Panc1 (cell line): ENCODE results near the gene ELFN1. TPM values are rescaled to one million over a fixed set of nuclear protein-coding genes. Genes with fewer than 3 reads are reported as not detected.

Source experiments
- ATAC-seq: fragments of 200-7000 bp; cut with Tn5 transposase; 2 replicates; pipeline ENCODE4 v1.9.1; 2020; ENCODE audit warnings: mild to moderate bottlenecking, moderate library complexity
- BruUV-seq: library from RNA; stranded (reverse); fragments of 400-500 nt; replicated peaks from 2 replicates; lab custom pipeline; 2021; lab: Mats Ljungman, UMichigan
- CTCF ChIA-PET: fragments of 300-600 bp; sonication (Branson Sonifier 250); formaldehyde crosslinking; loops from one replicate; lab custom pipeline; 2022; ENCODE audit warnings: antibody characterized with exemption; lab: Charles Lee
- POLR2A ChIA-PET: fragments of 300-600 bp; sonication (Branson Sonifier 250); formaldehyde crosslinking; loops from one replicate; lab custom pipeline; 2022; ENCODE audit warnings: antibody characterized with exemption; lab: Charles Lee
- DNase-seq: peaks from one replicate; pipeline ENCODE4 v3.0.0-alpha.2; 2010; ENCODE audit warnings: low read depth, low spot score
- H3K27ac ChIP-seq: 2 replicates; pipeline ENCODE4 v1.5.1; 2011; ENCODE audit warnings: mild to moderate bottlenecking, low read length, inconsistent platforms
- H3K27me3 ChIP-seq: fragments of 200-500 bp; sonication (Bioruptor generic); 2 replicates; pipeline ENCODE4 v1.6.0; 2014; ENCODE audit warnings: low read length, inconsistent platforms; ENCODE audit not compliant: control insufficient read depth, insufficient read depth
- H3K36me3 ChIP-seq: fragments of 200-500 bp; sonication (Bioruptor generic); 2 replicates; pipeline ENCODE4 v1.5.1; 2014; ENCODE audit warnings: inconsistent platforms, mild to moderate bottlenecking, low read length, moderate library complexity; ENCODE audit not compliant: control insufficient read depth, insufficient read depth
- H3K4me1 ChIP-seq: 2 replicates; pipeline ENCODE4 v1.5.1; 2011; ENCODE audit warnings: inconsistent platforms, mild to moderate bottlenecking, low read length, moderate library complexity; ENCODE audit not compliant: control insufficient read depth, insufficient read depth
- H3K4me3 ChIP-seq, 2 experiments: 2 replicates each; pipeline ENCODE4 v1.5.1; 2011 to 2012; ENCODE audit warnings: low read depth in 2 of 2, low read length in 2 of 2, mild to moderate bottlenecking in 2 of 2, inconsistent platforms in 1 of 2, moderate library complexity in 1 of 2
- H3K9me3 ChIP-seq: fragments of 200-500 bp; sonication (Bioruptor generic); 2 replicates; pipeline ENCODE4 v1.5.1; 2014; ENCODE audit warnings: low read depth, mild to moderate bottlenecking, inconsistent platforms, low read length, moderate library complexity; ENCODE audit not compliant: control insufficient read depth, insufficient read depth
- CTCF ChIP-seq: fragments of 450-650 bp; IDR thresholded peaks from 2 replicates; pipeline ENCODE4 v1.5.1; 2017; ENCODE audit warnings: mild to moderate bottlenecking
- POLR2AphosphoS5 ChIP-seq: IDR thresholded peaks from 2 replicates; pipeline ENCODE4 v1.6.1; 2012; ENCODE audit warnings: mild to moderate bottlenecking, low read depth, low read length, moderate library complexity
- SIN3A ChIP-seq: IDR thresholded peaks from 2 replicates; pipeline ENCODE4 v1.6.1; 2012; ENCODE audit warnings: low read depth, mild to moderate bottlenecking, low read length, moderate library complexity, borderline replicate concordance; ENCODE audit not compliant: insufficient read depth
- TCF7L2 ChIP-seq: IDR thresholded peaks from 2 replicates; pipeline ENCODE4 v1.6.1; 2011; ENCODE audit warnings: mild to moderate bottlenecking, low read depth, low read length, inconsistent platforms
- in situ Hi-C: cut with HindIII; loops from 2 replicates; pipeline ENCODE4 v1.10.0; 2016; ENCODE audit warnings: low sequenced_read_pairs, low pct_unique_long_range_greater_than_20kb
- intact Hi-C: fragments of 100-400 bp; cut with micrococcal nuclease; formaldehyde crosslinking; loops from one replicate; pipeline ENCODE4 v1.10.0; 2022; ENCODE audit not compliant: unreplicated experiment
- total RNA-seq: library from RNA; stranded (reverse); gene quantifications from one replicate; pipeline ENCODE4 v1.2.1, GENCODE V29; 2021; ENCODE audit not compliant: unreplicated experiment
- TF ChIP-seq, protein P1 (sequence below), 2 experiments: IDR thresholded peaks; 2 replicates each; pipeline ENCODE4 v1.6.1; 2011 to 2012; ENCODE audit warnings: low read depth in 2 of 2, control low read depth in 1 of 2, low read length in 1 of 2, mild to moderate bottlenecking in 1 of 2, moderate library complexity in 1 of 2; ENCODE audit not compliant: insufficient read depth in 1 of 2

The ELFN1 gene
- total RNA-seq, 1 experiment from 2014 or later = 39.0 TPM

- TF ChIP-seq POLR2AphosphoS5 = no peak
- no peak for TF ChIP-seq SIN3A
- TF ChIP-seq TCF7L2 = no peak
- no peaks in the 10 kb centered on the region for H3K9me3 ChIP-seq
- CTCF ChIA-PET = no interaction called here
- in situ Hi-C loops (no loop called here), intact Hi-C loops (no loop called here)
- BruUV-seq = no TSS peak
- H3K4me1 ChIP-seq = no peaks in the 10 kb centered on the region
- POLR2A ChIA-PET = no interaction called here
- ATAC-seq (no peak), DNase-seq (no peak)
- H3K4me3 ChIP-seq = no peak overlapping the region
- H3K27me3 ChIP-seq = no peaks in the 10 kb centered on the region
- H3K27ac ChIP-seq = no peak overlapping the region
- no peaks in the 10 kb centered on the region for H3K36me3 ChIP-seq
Measured at GRCh38 chr7:1653500-1653899, 16.6 kb upstream of the ELFN1 start.

DNA sequence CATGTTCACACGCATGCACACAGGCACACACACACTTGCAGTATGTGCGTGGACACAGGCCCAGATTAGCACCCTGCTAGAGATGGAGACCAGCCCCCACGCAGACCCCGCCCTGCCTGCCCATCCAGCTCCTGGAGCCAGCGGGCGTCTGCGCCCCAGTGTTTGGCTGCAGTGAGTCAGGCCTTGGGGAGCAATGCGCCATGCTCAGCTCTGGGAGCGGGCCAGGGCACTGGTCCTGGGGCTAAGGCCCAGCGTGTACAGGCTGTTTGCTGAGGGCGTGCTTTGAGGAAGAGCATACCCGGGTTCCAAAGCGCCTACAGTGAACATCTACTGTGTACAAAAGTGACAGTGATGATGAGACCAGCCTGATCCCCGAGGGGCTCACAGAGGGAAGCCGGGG lies 16.0 kb upstream of the ELFN1 start:
- Histone ChIP-seq H3K27me3 (no peaks in the 10 kb centered on the region), H3K4me1 (no peaks in the 10 kb centered on the region), H3K36me3 (no peaks in the 10 kb centered on the region), H3K9me3 (no peaks in the 10 kb centered on the region), H3K4me3 (no peak overlapping the region), H3K27ac (no peak overlapping the region)
- in situ Hi-C loops = no loop called here
- no peak for TF ChIP-seq TCF7L2
- no peak for TF ChIP-seq SIN3A
- TF ChIP-seq POLR2AphosphoS5 = no peak
- TF ChIP-seq CTCF = no peak
- TF ChIP-seq, protein P1, sequence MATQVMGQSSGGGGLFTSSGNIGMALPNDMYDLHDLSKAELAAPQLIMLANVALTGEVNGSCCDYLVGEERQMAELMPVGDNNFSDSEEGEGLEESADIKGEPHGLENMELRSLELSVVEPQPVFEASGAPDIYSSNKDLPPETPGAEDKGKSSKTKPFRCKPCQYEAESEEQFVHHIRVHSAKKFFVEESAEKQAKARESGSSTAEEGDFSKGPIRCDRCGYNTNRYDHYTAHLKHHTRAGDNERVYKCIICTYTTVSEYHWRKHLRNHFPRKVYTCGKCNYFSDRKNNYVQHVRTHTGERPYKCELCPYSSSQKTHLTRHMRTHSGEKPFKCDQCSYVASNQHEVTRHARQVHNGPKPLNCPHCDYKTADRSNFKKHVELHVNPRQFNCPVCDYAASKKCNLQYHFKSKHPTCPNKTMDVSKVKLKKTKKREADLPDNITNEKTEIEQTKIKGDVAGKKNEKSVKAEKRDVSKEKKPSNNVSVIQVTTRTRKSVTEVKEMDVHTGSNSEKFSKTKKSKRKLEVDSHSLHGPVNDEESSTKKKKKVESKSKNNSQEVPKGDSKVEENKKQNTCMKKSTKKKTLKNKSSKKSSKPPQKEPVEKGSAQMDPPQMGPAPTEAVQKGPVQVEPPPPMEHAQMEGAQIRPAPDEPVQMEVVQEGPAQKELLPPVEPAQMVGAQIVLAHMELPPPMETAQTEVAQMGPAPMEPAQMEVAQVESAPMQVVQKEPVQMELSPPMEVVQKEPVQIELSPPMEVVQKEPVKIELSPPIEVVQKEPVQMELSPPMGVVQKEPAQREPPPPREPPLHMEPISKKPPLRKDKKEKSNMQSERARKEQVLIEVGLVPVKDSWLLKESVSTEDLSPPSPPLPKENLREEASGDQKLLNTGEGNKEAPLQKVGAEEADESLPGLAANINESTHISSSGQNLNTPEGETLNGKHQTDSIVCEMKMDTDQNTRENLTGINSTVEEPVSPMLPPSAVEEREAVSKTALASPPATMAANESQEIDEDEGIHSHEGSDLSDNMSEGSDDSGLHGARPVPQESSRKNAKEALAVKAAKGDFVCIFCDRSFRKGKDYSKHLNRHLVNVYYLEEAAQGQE (IDR thresholded peaks at IDR 0.05; ENCODE audit: insufficient read depth in 1 of 2, low read depth in 2 of 2, low read length in 1 of 2) = no peak
- ATAC-seq (no peak), DNase-seq (no peak)
- intact Hi-C loops = no loop called here
- CTCF ChIA-PET = no interaction called here
- no TSS peak for BruUV-seq
- POLR2A ChIA-PET = no interaction called here

DNA sequence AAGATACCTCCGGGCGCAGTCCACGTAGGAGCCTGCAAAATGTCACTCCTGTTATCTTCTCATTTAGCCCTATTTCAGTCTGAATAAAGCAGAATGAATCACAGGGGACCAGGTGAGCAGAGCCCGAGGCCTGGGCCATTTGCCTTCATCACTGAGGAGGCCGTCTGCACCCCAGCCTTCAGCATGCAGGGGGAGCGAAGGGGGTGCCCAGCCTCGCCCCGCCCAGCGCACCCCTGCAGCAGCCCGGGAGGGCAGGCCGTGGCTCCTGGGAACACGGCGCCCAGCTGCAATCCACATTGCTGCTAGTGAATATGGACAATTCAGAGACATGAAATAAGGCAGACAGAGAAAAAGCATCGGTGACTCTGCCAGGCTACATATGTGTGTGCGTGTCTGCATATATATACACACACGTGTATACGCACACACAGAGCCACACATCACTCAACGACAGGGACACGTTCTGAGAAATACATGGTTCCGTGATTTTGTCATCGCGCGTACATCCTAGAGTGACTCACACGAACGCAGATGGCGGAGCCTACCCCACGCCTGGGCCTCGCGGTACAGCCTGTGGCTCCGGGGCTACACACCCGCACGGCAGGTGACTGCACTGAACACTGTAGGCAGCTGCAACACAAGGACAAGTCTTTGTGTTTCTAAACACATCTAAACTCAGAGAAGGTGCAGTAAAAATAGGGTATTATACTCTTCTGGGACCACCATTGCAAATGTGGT lies 15.2 kb upstream of the ELFN1 start:
- intact Hi-C loops = no loop called here
- POLR2A ChIA-PET = no interaction called here

More for the DNA sequence above, 15.2 kb upstream of the ELFN1 start:
- CTCF ChIA-PET = no interaction called here
- TF ChIP-seq CTCF (no peak), SIN3A (no peak), TCF7L2 (no peak), POLR2AphosphoS5 (no peak)
- TF ChIP-seq, protein P1 (IDR thresholded peaks at IDR 0.05; ENCODE audit: insufficient read depth in 1 of 2, low read depth in 2 of 2, low read length in 1 of 2) = no peak
- no peaks in the 10 kb centered on the region for H3K36me3 ChIP-seq
- no peak overlapping the region for H3K27ac ChIP-seq
- H3K4me1 ChIP-seq = no peaks in the 10 kb centered on the region
- no peaks in the 10 kb centered on the region for H3K9me3 ChIP-seq
- in situ Hi-C loops = no loop called here
- ATAC-seq = no peak
- H3K27me3 ChIP-seq = no peaks in the 10 kb centered on the region
- H3K4me3 ChIP-seq = no peak overlapping the region
- DNase-seq = no peak
- BruUV-seq = no TSS peak
